CD4-positive, alpha-beta memory T cell (primary cell): ENCODE results near the gene PRPSAP2. TPM values are rescaled to one million over a fixed set of nuclear protein-coding genes. Genes with fewer than 3 reads are reported as not detected.
"Not testable (repeated sequence)": the region's sequence is repeated elsewhere in the genome, so short reads cannot be mapped to it uniquely, and the experiment has no call there.

ENCODE experiments used
- CTCF ChIA-PET: fragments of 350-600 bp; sonication (Branson Sonifier 250); formaldehyde crosslinking; loops from one replicate; lab custom pipeline; 2021; ENCODE audit warnings: inconsistent platforms; ENCODE audit not compliant: partially characterized antibody; lab: Charles Lee
- POLR2A ChIA-PET: fragments of 350-600 bp; sonication (Branson Sonifier 250); formaldehyde crosslinking; loops from one replicate; lab custom pipeline; 2021; ENCODE audit not compliant: partially characterized antibody; lab: Charles Lee
- DNase-seq, 5 donors: peaks; one replicate each; pipeline versions ENCODE4 v3.0.0 to v3.0.0-alpha.2; 2020 to 2022; ENCODE audit warnings: mixed read lengths in 1 of 5
- H3K27ac ChIP-seq: one replicate; pipeline ENCODE4 v1.7.0; 2013; ENCODE audit warnings: low read depth, low read length
- H3K27me3 ChIP-seq: 2 replicates; pipeline ENCODE4 v1.7.0; 2013; ENCODE audit warnings: mild to moderate bottlenecking, low read length, moderate library complexity; ENCODE audit not compliant: insufficient read depth
- H3K36me3 ChIP-seq: 2 replicates; pipeline ENCODE4 v1.7.0; 2013; ENCODE audit warnings: mild to moderate bottlenecking, low read length, moderate library complexity; ENCODE audit not compliant: insufficient read depth
- H3K4me1 ChIP-seq: 2 replicates; pipeline ENCODE4 v1.7.0; 2013; ENCODE audit warnings: mild to moderate bottlenecking, low read length, moderate library complexity; ENCODE audit not compliant: insufficient read depth
- H3K4me3 ChIP-seq, 2 donors: one replicate each; pipeline ENCODE4 v1.7.0; 2013; ENCODE audit warnings: low read length in 2 of 2, mild to moderate bottlenecking in 1 of 2
- H3K9me3 ChIP-seq, 2 donors: one replicate each; pipeline ENCODE4 v1.7.0; 2013; ENCODE audit warnings: low read length in 2 of 2, control low read depth in 1 of 2; ENCODE audit not compliant: control insufficient read depth in 1 of 2
- H3K27ac Mint-ChIP-seq, 7 donors: one replicate each; pipeline ENCODE4 v1.8.0; 2020 to 2021; ENCODE audit warnings: mixed read lengths in 7 of 7, mild to moderate bottlenecking in 6 of 7, inconsistent platforms in 3 of 7, moderate library complexity in 3 of 7
- H3K27me3 Mint-ChIP-seq, 2 donors: one replicate each; pipeline ENCODE4 v1.8.0; 2020 to 2021; ENCODE audit warnings: mixed read lengths in 2 of 2
- H3K36me3 Mint-ChIP-seq, 2 donors: one replicate each; pipeline ENCODE4 v1.8.0; 2020 to 2021; ENCODE audit warnings: mixed read lengths in 2 of 2, inconsistent platforms in 1 of 2, mild to moderate bottlenecking in 1 of 2
- H3K4me1 Mint-ChIP-seq, 4 donors: one replicate each; pipeline ENCODE4 v1.8.0; 2020 to 2021; ENCODE audit warnings: mixed read lengths in 4 of 4, mild to moderate bottlenecking in 1 of 4
- H3K4me3 Mint-ChIP-seq, 8 donors: one replicate each; pipeline ENCODE4 v1.8.0; 2020 to 2021; ENCODE audit warnings: mixed read lengths in 8 of 8, mild to moderate bottlenecking in 7 of 8, moderate library complexity in 6 of 8, inconsistent platforms in 3 of 8
- H3K9me3 Mint-ChIP-seq, 8 donors: one replicate each; pipeline ENCODE4 v1.8.0; 2020 to 2021; ENCODE audit warnings: mixed read lengths in 8 of 8, mild to moderate bottlenecking in 5 of 8, inconsistent platforms in 3 of 8, moderate library complexity in 1 of 8
- intact Hi-C: fragments of 100-400 bp; cut with micrococcal nuclease; formaldehyde crosslinking; loops from one replicate; pipeline ENCODE4 v1.15.1; 2023
- polyA plus RNA-seq, 2 donors: library from polyadenylated mRNA; unstranded; fragments of 300-500 nt; fragmentation: Illumina TruSeq; gene quantifications; one replicate each; pipeline ENCODE4 v1.2.3, GENCODE V29; 2021
- total RNA-seq, 2 experiments: library from RNA; stranded (reverse); gene quantifications; one replicate each; pipeline ENCODE4 v1.2.3, GENCODE V29; 2021

The PRPSAP2 gene
- total and polyA plus RNA-seq, 4 experiments from 2014 or later = 32.3 to 55.6 (median 49.3) TPM

DNA sequence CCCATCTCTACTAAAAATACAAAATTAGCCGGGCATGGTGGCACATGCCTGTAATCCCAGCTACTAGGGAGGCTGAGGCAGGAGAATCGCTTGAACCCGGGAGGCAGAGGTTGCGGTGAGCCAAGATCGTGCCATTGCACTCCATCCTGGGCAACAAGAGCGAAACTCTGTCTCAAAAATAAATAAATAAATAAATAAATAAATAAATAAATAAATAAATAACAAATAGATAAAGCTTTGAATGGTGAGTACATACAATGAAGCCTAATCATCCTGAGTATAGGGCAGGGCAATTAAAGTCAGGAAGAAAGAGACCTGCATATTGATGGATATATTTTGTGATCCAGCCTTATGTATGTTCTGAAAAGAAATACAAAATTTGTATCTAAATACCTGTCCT, 98.1 kb downstream of the PRPSAP2 start:
- not testable (repeated sequence) for H3K27me3 Mint-ChIP-seq
- POLR2A ChIA-PET = interaction anchor here (0.6 to 3.4 kb wide), 13 partner anchors 15 to 100 kb away, joined by 3 to 22 read pairs (median 3); partner anchors contain the start of genes FAM83G and PRPSAP2

DNA sequence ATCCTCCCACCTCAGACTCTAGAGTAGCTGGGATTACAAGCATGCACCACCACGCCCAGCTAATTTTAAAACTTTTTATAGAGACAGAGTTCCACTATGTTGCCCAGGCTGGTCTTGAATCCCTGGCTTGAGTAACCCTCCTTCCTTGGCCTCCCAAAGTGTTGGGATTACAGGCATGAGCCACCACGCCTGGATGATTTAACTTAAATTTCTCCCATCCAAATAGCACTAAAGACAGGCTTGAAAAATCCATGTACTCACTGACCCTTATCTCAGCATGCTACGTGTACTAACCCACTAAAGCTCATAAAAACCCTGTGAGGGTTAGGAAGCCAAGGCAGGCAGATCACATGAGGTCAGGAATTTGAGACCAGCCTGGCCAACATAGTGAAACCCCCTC, 98.7 kb downstream of the PRPSAP2 start:
- H3K4me1 Mint-ChIP-seq = peaks cover 30 to 75% (median 40%) of the 10 kb centered on the region in 4 donors
- ChIA-PET POLR2A (interaction anchor here (1.3 to 3.4 kb wide), 4 partner anchors 36 to 98 kb away, joined by 3 to 22 read pairs (median 4); partner anchors contain the start of genes FAM83G and PRPSAP2), CTCF (interaction anchor here (1.4 to 1.5 kb wide), 3 partner anchors 57 to 331 kb away, joined by 4 to 5 read pairs (median 4); no protein-coding TSS in a partner anchor)
- intact Hi-C loops = loop anchor here (5.0 kb wide), 1 partner anchor 54 kb away; no protein-coding TSS in a partner anchor
- H3K27ac Mint-ChIP-seq = no peak overlapping the region
- no peaks in the 10 kb centered on the region for H3K27me3 Mint-ChIP-seq
- Histone ChIP-seq H3K27ac (no peak overlapping the region), H3K36me3 (no peaks in the 10 kb centered on the region), H3K9me3 (no peaks in the 10 kb centered on the region), H3K27me3 (no peaks in the 10 kb centered on the region), H3K4me3 (no peak overlapping the region), H3K4me1 (peaks cover 46% of the 10 kb centered on the region)
- H3K36me3 Mint-ChIP-seq = no peaks in the 10 kb centered on the region
- H3K9me3 Mint-ChIP-seq = peaks cover 0 to 2% (median 0%) of the 10 kb centered on the region in 8 donors
- DNase-seq = no peak
- H3K4me3 Mint-ChIP-seq = peak overlapping the region in 1 of 8 donors; percentile 21

More for the DNA sequence above, 98.1 kb downstream of the PRPSAP2 start:
- H3K27ac ChIP-seq, H3K4me3 ChIP-seq, H3K9me3 ChIP-seq, H3K9me3 Mint-ChIP-seq, H3K36me3 ChIP-seq, DNase-seq, H3K27me3 ChIP-seq, H3K36me3 Mint-ChIP-seq: not testable (repeated sequence)
- Mint-ChIP-seq H3K27ac (peak overlapping the region in 6 of 7 donors; percentile 85 to 96 (median 92)), H3K4me1 (peaks cover 30 to 71% (median 40%) of the 10 kb centered on the region in 4 donors), H3K4me3 (peak overlapping the region in 6 of 8 donors; percentile 79 to 96 (median 86))
- CTCF ChIA-PET = interaction anchor here (0.9 to 1.5 kb wide), 5 partner anchors 10 to 330 kb away, joined by 3 to 5 read pairs (median 4); no protein-coding TSS in a partner anchor
- peaks cover 40% of the 10 kb centered on the region for H3K4me1 ChIP-seq
- intact Hi-C loops = loop anchor here (5.0 kb wide), 1 partner anchor 54 kb away; no protein-coding TSS in a partner anchor

DNA sequence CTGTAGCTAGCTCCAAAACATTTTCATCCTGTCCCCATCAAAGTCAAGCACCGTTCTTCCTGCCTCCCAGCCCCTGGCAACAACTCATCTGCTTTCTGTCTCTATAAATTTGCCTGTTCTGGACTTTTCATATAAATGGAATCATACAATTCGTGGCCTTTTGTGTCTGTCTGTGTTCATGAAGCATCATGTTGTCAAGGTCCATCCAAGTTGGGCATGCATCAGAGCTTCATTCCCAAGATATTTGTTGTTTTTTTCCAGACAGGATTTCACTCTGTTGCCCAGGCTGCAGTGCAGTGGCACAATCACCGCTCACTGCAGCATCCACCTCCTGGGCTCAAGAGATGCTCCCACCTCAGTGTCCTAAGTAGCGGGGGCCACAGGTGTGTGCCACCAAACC, 99.9 kb downstream of the PRPSAP2 start:
- Mint-ChIP-seq H3K9me3 (peaks cover 0 to 2% (median 0%) of the 10 kb centered on the region in 8 donors), H3K27ac (peak overlapping the region in 5 of 7 donors; percentile 17 to 88 (median 43)), H3K36me3 (no peaks in the 10 kb centered on the region), H3K4me1 (peaks cover 30 to 75% (median 40%) of the 10 kb centered on the region in 4 donors), H3K27me3 (no peaks in the 10 kb centered on the region), H3K4me3 (peak overlapping the region in 3 of 8 donors; percentile 7 to 71 (median 66))
- Histone ChIP-seq H3K36me3 (no peaks in the 10 kb centered on the region), H3K27me3 (no peaks in the 10 kb centered on the region), H3K4me1 (peaks cover 46% of the 10 kb centered on the region), H3K9me3 (no peaks in the 10 kb centered on the region), H3K4me3 (no peak overlapping the region), H3K27ac (no peak overlapping the region)
- intact Hi-C loops = loop anchor here (5.0 kb wide), 1 partner anchor 56 kb away; no protein-coding TSS in a partner anchor
- ChIA-PET POLR2A (interaction anchor here (1.3 to 3.4 kb wide), 2 partner anchors 47 to 100 kb away, joined by 4 to 22 read pairs; partner anchors contain the start of genes FAM83G and PRPSAP2), CTCF (interaction anchor here (1.3 kb wide), 1 partner anchor 54 kb away, joined by 3 read pairs; no protein-coding TSS in a partner anchor)
- no peak for DNase-seq

DNA sequence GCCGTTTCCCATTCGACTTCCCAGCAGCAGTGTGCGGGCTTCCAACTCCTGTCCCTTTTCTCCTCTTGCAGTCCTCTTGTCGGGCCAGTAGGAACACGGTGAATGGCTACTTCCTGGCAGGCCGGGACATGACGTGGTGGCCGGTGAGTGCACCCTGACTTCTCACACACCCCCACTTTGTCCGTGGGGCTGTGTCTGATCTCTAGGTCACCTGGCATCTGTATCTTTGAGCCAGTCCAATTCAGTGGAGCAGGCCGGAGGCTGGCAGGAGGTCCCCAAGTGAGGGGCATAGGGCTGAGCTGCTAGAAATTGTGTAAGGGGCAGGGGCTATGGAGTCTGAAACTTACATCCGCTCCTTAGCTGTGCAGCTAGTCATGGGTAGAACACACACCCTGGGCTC, 100.7 kb downstream of the PRPSAP2 start:
- intact Hi-C loops = loop anchor here (5.0 kb wide), 1 partner anchor 56 kb away; no protein-coding TSS in a partner anchor
- H3K27me3 Mint-ChIP-seq = no peaks in the 10 kb centered on the region
- peak overlapping the region in 2 of 7 donors; percentile 12 to 52 for H3K27ac Mint-ChIP-seq

DNA sequence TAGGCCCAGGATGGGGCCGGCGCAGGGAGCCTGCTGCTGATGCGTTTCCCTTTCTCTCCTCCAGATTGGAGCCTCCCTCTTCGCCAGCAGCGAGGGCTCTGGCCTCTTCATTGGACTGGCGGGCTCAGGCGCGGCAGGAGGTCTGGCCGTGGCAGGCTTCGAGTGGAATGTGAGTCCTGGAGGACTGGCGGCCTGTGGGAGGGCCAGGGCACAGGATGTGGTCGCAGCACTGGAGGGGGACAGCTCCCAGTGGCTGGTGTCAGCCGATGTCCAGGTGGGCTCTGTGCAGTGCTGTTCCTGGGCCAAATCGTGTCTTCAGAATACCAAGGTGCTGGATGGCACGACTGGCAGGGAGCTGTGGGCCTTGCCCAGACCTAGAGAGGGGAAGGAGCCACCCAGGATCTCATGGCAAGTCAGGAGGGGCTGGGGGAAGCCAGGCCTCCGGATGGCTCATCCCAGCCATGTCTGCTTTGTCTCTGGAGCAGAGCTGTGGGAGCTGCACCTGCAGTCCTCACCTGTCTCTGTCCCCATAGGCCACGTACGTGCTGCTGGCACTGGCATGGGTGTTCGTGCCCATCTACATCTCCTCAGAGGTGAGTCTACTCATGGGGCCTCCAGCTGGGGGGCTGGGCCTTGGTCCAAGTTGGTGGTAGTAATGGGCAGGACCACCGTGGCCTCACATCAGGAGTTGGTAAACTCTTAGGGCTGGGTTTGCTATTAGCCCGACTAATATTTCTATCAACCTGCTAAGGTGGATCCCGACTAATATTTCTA, 101.3 kb downstream of the PRPSAP2 start:
- Histone ChIP-seq H3K36me3 (no peaks in the 10 kb centered on the region), H3K27me3 (no peaks in the 10 kb centered on the region), H3K9me3 (no peaks in the 10 kb centered on the region), H3K4me3 (no peak overlapping the region), H3K27ac (no peak overlapping the region), H3K4me1 (peaks cover 40% of the 10 kb centered on the region)
- Mint-ChIP-seq H3K36me3 (no peaks in the 10 kb centered on the region), H3K4me1 (peaks cover 24 to 66% (median 31%) of the 10 kb centered on the region in 4 donors), H3K9me3 (peaks cover 0 to 2% (median 0%) of the 10 kb centered on the region in 8 donors), H3K27me3 (no peaks in the 10 kb centered on the region), H3K27ac (peak overlapping the region in 1 of 7 donors; percentile 19), H3K4me3 (no peak overlapping the region)
- DNase-seq = no peak
- ChIA-PET POLR2A (no interaction called here), CTCF (interaction anchor here (0.5 to 4.6 kb wide), 6 partner anchors 10 to 101 kb away, joined by 3 to 35 read pairs (median 8); partner anchors contain the start of genes FAM83G and PRPSAP2)
- intact Hi-C loops = loop anchor here (5.0 kb wide), 1 partner anchor 57 kb away; no protein-coding TSS in a partner anchor

More for the DNA sequence above, 100.7 kb downstream of the PRPSAP2 start:
- Histone ChIP-seq H3K27ac (no peak overlapping the region), H3K9me3 (no peaks in the 10 kb centered on the region), H3K27me3 (no peaks in the 10 kb centered on the region), H3K36me3 (no peaks in the 10 kb centered on the region), H3K4me1 (peaks cover 46% of the 10 kb centered on the region), H3K4me3 (no peak overlapping the region)
- DNase-seq = no peak
- H3K4me1 Mint-ChIP-seq = peaks cover 28 to 71% (median 36%) of the 10 kb centered on the region in 4 donors
- ChIA-PET CTCF (interaction anchor here (0.9 to 4.6 kb wide), 3 partner anchors 10 to 45 kb away, joined by 3 to 35 read pairs (median 29); partner anchors contain the start of gene FAM83G), POLR2A (no interaction called here)
- no peak overlapping the region for H3K4me3 Mint-ChIP-seq
- no peaks in the 10 kb centered on the region for H3K36me3 Mint-ChIP-seq
- peaks cover 0 to 2% (median 0%) of the 10 kb centered on the region in 8 donors for H3K9me3 Mint-ChIP-seq

DNA sequence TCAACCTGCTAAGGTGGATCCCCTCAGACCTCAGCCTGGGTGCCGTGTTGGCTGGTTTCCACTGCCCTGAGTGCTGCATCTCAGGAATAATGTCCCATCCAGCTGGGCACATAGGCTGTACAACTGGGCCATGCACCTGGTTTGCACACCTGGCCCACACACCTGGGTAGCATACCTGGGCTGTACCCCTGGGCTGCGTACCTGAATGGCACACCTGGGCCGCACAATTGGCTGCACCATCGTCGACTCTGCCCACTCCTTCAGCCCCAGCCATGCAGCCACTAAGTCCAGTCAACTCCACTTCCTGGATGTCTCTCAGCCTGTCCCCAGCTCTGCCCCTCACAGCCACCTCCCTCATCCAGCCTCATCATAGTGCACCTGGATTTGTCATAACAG, 101.9 kb downstream of the PRPSAP2 start:
- no peak for DNase-seq
- H3K36me3 ChIP-seq = no peaks in the 10 kb centered on the region
- no peak overlapping the region for H3K4me3 ChIP-seq
- ChIA-PET POLR2A (no interaction called here), CTCF (interaction anchor here (0.5 to 4.6 kb wide), 9 partner anchors 11 to 143 kb away, joined by 3 to 35 read pairs (median 5); partner anchors contain the start of genes FAM83G and PRPSAP2)
- H3K27ac ChIP-seq = no peak overlapping the region
- Mint-ChIP-seq H3K36me3 (no peaks in the 10 kb centered on the region), H3K27me3 (no peaks in the 10 kb centered on the region), H3K4me3 (no peak overlapping the region), H3K4me1 (peaks cover 21 to 60% (median 27%) of the 10 kb centered on the region in 4 donors), H3K27ac (peak overlapping the region in 2 of 7 donors; percentile 29 to 70), H3K9me3 (peaks cover 0 to 2% (median 0%) of the 10 kb centered on the region in 8 donors)
- intact Hi-C loops = loop anchor here (5.0 kb wide), 1 partner anchor 58 kb away; no protein-coding TSS in a partner anchor
- no peaks in the 10 kb centered on the region for H3K27me3 ChIP-seq
- peaks cover 34% of the 10 kb centered on the region for H3K4me1 ChIP-seq
- no peaks in the 10 kb centered on the region for H3K9me3 ChIP-seq
